HUDEP-2 (cell line): Measurements from ENCODE around the gene TSPAN9.

Source experiments
- DNase-seq, 76 experiments: peaks; one replicate each; lab custom pipeline; 2025; ENCODE audit not compliant: unreplicated experiment in 76 of 76; lab: John Stamatoyannopoulos, UW

The TSPAN9 gene

GRCh38 chr12:3137814-3138445 lies 60.8 kb downstream of the TSPAN9 start:
- no peak for DNase-seq

GRCh38 chr12:3138941-3139511 lies 61.8 kb downstream of the TSPAN9 start:
- DNase-seq, result no peak

GRCh38 chr12:3139760-3140159 lies 62.6 kb downstream of the TSPAN9 start:
- DNase-seq, result no peak

- DNase-seq, result no peak
These were observed 63.1 kb downstream of the TSPAN9 start for GRCh38 chr12:3140284-3140683.

DNA sequence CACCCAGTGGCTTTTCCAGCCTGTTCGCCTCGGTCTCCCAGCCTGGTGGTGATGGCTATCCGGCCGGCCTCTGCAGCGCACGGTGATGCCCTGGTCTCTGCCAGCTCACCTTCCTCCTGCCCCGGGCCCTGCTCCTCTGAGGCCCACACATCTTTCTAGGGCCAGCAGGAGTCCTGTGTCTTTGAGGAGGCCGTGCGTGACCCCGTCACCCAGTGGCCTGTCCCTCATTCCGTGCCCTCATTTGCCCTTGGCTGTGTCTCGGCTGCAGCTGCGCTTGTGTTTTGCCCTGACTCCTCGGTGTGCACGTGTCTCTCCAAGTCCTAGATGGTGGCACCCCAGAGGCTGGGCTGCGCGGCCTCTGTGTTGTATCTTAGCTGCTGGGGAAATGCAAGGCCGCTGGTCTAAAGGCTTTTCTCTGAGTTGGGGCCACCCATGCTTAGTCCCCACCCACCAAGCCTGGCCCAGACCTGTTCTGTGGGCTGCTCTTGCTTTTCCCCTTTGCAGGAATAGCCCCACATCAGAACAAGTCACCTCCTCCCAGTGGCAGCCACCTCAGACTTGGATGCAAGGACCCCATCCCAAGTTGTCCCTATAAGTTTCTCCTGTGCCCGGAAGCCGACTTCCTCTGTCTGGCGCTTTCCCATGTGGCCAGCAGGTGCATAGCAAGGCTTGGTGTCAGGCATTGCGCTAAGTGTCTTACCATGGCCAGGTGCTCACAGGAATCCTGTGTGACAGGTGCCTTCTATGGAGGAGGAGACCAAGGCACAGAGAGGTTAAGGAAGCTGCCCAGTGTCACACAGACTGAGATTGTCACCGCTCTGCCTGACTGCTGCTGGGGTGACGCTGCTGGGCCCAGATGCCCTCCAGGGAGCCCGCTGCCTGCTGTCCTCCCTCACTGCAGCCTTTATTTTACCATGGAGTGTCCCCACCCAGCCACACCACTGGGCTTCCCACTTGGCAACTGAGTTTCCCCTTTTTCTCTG lies 64.5 kb downstream of the TSPAN9 start:
- DNase-seq, result no peak

DNA sequence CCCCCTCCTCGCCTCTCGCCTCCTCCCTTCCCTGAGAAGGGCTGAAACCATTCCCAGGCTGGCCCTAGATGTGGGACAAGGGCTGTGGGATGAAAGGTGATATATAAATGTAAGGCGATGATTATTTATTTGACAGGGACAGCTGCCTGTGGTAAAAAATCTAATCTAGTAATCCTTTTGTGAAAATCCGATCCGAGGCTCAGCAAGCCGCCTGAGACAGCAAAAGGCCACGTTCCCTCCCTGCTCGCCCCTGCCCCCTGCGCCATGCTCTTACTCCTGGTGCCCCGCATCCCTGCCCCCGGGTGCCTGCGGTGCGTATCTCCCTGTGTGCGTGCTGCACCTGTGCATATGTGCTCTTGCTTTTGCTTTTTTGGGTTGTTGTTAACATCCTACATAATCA lies 65.2 kb downstream of the TSPAN9 start:
- no peak for DNase-seq

DNA sequence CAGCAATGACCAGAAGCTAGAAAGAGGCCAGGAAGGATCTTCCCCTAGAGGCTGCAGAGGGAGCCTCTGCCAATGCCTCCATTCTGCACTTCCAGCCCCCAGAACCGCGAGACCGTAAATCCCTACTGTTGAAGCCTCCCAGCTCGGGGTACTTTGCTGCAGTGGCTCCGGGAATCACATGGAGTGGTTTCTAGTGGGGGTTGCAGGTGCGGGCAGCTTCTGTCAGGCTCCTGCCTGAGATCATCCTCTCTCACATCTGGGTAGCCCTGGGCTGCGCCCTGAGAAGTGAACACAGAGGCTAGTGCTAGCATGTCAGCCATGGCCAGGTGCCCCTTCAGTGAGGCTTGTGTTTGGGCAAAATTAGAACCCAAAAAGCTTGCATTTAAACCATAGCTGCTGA lies 67.3 kb downstream of the TSPAN9 start:
- no peak for DNase-seq

DNA sequence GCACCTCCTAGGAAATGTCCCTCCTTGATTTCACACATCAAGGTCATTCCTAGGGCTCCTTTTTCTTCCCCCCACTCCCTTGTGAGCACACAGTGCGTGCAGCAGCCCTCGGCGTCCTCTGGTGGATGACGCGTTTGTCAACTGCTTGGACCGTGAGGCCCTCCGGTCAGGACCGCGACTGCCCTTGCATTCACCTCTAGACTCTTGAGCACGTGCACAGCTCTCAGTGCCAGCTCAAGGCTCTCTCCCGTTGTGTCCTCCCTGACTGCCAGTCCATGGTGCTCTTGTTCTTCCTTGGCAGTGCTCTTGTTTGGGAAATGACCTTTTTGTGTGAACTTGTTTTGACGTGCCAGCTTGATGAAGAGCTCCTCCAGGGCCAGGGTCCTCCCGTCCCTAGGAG lies 67.9 kb downstream of the TSPAN9 start:
- no peak for DNase-seq

DNA sequence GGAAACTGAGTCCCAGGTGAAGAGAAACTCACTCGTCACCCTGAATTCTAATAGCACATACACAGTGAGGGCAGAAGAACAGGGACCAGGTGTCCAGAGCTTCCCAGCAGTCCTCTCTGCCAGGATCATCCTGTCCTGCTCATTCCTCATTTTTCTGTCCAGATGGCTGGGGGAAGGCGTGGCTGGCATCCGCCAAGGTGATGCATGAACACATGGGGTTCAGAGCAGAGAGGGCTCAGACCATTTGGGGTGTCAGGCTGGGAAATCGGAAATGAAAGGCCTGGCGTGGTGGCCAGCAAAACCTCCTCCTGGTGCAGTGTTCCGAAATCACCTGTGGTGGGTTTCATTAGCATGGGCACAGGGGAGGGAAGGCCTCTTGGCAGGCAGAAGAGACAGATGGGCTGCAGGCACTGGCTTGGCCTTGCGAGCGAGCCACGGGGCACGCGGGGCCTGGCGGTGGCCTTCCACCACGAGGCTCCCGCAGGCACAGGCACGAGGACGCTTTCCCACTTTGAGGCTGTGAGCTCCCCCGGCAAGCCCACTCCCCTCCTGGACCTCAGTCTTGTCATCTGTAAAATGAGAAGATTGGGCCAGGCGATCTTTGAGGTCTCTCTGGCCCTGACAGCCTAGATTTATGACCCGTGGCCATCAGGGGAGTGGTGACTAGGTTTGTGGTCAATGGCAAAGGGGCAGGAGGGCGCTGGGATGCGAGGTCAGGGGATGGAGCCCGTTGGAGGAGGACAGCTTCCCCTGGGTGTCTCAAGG lies 68.5 kb downstream of the TSPAN9 start:
- DNase-seq, result no peak

DNA sequence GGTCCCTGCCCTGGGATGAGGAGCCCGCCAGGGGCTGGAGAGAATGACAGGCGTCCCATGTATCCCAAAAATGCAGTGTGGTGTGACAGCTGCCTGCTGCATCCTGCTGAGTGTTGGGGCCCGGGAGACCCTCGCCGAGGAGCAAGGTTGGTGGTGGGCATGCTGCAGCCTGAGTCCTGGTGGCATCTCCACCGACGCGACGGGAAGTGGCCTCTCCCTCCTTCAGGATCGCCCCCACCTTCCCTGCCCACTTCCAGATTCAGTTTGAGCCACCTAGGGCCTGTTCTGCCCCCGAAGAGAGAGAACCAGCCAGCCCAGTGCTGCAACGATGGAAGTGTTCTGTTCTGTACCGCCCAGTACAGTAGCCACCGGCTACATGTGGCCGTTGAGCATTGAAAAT lies 70.1 kb downstream of the TSPAN9 start:
- no peak for DNase-seq

- DNase-seq, result no peak
These were observed 71.3 kb downstream of the TSPAN9 start for GRCh38 chr12:3148366-3149000.

GRCh38 chr12:3149515-3150307 lies 72.5 kb downstream of the TSPAN9 start:
- DNase-seq, result peak in 1 of 76 experiments; percentile 3

DNA sequence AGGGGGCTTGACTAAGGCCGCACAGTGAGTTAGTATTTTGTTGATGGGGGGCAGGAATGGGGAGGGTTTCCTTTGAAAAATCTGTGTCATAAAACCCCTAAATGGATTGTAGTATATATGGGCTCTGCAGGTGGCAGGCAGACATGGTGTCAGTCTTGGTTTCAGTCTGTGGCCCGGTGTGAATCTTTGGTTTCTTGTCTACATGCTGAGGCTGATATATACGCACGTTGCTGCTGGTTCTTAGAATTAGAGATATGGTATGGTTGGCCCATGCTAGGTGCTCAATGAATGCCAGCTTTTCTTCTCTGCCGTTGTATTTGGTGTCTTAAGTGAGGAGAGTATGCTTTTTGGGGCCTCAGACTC lies 73.1 kb downstream of the TSPAN9 start:
- no peak for DNase-seq

DNA sequence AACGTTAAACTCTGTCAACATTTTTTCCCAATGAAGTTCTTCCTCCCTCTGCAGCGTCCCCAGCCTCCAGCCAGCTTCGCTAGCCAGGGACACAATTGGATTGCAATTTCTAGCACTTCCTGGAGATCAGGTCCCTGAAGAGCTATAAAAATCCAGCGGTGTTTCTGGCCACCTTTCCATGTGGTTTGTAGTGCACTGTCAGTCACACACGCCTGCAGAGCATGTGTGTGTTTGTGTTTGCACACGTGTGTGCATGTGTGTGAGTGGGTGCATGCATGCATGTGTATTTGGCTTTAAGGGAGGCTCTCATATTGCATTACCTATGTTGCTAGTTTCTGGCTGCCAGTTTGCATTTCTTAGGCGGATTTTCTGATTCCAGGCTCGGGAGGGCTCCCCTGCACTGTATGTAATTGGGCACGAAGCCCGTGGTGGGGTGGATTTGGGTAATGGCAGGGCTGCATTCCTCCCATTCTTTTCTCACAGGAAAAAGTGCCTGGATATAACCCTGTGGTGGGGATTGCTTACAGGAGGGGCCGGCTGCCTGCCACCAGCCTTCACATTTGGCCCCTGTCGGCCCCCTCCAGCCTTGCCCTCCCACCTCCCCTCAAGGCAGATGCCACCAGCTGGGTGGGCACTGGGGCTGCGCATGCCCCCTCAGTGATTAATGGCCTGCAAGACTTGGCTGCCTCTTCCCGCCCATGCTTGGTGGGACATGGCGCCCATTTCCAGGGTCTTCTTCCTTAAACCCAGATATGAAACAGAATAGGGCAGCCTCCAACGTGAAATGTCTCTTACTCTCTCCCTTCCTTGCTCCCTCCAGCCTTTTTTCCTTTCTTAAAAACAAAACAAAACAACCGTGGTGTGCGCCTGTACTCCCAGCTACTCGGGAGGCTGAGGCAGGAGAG lies 74.0 kb downstream of the TSPAN9 start:
- no peak for DNase-seq

GRCh38 chr12:3152011-3152511 lies 74.9 kb downstream of the TSPAN9 start:
- no peak for DNase-seq

GRCh38 chr12:3152892-3153291 lies 75.7 kb downstream of the TSPAN9 start:
- DNase-seq, result no peak

DNA sequence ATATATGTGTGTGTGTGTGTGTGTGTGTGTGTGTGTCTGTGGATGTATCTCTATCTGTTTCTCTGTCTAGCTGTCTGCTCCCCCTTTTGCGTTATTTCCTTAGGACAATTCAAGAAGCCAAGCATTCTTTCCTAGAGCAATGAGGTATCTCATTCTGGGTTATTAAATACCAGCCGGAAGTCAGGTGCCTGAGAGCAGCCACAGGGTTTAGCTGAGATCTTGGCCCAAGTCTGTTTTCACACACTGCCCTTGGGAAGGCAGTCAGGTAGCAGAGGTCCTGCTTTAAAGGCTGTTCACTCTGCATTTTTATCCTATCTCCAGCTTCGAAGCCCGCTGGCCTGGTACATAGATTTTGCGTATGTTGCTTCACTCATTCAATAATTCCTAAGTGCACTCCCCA lies 76.8 kb downstream of the TSPAN9 start:
- DNase-seq, result no peak

- no peak for DNase-seq
These were observed 78.7 kb downstream of the TSPAN9 start for GRCh38 chr12:3155702-3156370.
